SHP77 (cell line): ENCODE data around the gene EFCAB11.
"Not testable (repeated sequence)": the region's sequence is repeated elsewhere in the genome, so short reads cannot be mapped to it uniquely, and the experiment has no call there.

Experiments used
- DNase-seq, 2 experiments: peaks; one replicate each; lab custom pipeline; 2025; lab: John Stamatoyannopoulos, UW

Gene EFCAB11

DNA sequence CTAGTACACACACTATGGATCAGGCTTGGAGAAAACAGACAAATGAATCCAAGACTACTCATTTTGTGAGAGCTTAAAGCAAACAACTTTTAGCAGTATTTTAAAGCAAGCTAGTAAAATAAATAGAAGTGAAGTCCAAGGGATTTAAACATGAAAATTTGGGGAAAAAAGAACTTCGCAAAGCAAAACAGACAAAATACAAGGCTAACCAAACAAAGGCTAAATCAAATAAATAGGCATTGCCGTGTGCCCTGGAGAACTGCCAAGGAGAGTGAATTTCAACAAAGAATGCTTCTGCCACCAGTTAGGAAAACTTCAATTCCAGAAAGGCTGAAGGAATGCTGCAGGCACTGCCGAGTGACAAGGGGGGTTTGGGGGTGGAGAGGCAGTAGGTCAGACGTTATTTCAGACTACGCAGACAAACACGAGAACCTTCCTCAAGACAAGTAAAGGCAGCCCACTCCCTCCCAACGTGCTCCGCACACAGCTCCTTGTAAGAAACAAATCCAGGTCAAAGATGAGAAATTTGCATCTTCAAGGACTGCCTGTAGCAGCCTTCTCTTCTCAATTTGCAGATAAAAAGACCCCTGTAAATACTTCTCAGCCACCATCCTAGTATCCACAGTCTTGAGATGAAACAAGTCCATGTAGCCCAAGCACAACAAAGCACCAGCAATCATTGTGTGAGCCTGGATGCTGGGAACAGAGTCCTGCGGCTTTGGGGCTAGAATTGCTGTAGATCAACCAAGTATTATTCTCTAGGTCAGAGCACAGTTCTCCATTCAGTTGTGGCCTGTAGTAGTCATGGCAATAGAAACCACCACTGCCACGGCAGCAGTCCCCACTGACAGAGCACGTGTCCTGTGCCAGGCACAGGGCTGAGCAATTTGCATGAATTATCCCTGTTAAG, 43.3 kb downstream of the EFCAB11 start:
- no peak for DNase-seq

DNA sequence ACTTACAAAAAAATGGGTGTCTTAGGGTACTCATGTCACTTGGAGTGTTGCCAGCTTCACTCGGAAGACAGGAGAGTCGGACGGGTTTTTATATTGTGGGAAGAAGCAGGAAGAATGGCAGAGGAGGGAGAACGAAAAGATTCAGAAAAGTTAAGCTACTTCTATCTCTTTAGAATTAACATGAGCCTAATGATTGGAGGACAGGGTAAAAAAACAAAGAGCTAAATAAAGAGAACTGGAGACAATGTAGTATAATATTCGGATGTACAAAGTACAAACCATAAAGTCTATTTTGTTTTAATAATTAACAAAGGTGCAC, 43.9 kb downstream of the EFCAB11 start:
- DNase-seq = no peak

- no peak for DNase-seq
Measured at GRCh38 chr14:89909586-89909985, 44.9 kb downstream of the EFCAB11 start.

DNA sequence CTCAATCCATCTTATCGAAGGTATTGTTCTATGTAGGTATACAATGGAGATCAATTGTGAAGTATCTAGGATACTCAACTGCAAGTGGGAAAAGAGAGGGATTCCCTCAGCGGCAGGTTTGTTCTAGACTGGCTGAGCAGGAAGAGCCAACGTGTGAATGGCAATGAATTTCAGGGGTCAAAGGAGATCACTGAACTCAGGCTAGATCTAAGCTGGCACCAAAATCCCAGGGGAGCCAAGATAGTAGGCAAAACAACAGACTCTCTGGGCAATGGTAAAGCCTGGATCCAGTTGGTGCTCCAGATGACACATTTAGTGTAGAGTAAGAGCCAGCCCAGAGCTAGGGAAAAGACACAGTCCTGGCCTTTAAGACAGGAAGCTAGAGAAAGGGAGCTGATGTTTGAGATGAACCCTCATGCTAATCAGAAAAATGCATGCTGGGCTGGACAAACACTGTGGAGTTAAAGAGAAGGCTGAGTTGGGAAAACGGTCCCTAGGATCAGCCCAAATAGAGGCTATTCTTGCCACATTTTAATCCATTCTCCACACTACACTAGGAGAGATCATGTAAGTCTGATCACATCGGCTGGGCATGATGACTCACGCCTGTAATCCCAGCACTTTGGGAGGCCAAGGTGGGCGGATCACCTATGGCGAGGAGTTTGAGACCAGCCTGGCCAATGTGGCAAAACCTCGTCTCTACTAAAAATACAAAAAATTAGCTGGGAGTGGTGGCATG, 45.6 kb downstream of the EFCAB11 start:
- DNase-seq = no peak

GRCh38 chr14:89907655-89908054, 46.9 kb downstream of the EFCAB11 start:
- DNase-seq = no peak

- no peak for DNase-seq
Measured at GRCh38 chr14:89906000-89906399, 48.5 kb downstream of the EFCAB11 start.

DNA sequence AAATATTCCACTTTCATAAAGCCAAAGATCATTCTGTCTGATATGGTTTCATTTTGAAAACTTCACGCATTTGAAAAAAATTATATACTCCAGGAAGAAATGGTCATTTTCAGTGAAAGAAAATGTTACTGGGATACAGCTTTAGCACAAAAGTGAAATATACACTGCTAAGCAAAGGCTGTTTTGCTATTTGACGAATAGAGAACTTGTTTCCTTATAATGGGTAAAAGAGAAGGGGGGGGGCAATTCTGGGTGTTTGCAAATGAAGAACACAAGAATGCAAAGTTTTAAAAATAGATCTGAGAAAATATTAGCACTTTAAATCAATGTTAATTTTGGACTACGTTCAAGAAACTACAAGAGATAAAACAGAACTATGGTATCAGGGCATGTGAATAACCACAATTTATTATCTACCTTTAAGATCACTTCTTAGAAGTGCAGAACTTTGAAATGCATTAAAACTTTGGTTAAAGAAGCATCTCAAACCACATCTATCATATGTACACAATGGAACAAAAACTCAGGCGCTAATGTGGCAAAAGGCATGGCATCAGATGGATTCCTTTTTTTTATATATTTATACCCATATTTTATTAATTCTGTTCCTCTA, 51.1 kb downstream of the EFCAB11 start:
- DNase-seq = no peak

DNA sequence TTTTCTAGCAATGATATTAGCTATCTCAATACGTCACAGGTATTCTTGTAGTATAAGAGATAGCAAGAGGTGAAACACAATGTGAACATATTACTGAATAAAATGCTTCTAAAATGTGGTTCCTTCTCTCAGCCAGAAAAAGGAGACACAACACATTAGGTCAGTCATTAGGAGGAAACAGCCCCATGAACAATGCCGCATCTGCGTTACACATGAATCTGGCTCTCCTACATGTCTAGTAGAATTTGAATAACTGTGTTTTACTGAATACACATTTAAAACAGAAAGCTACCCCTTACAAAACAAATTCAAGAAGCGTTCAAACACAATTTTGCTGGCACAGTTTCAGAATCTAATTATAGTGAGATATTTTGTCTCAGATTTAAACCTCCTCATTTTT, 51.6 kb downstream of the EFCAB11 start:
- no peak for DNase-seq

DNA sequence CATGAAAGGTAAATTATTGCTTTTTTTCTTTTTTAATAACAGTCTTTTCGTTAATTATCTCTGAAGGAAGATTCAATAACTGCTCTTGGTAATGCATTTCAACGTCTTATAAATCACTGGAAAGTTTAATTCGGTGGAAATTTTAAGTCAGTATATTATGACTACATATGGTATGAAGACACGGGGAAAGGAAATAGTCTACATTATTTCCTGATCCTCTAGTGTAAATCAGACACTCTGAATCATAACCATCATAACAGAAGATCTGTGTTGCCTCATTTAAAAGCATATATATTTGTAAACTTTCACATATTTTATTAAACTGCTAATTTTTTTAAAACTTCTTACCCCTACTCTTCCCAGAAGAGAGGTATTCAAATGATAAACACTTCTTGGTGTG, 53.7 kb downstream of the EFCAB11 start:
- no peak for DNase-seq

DNA sequence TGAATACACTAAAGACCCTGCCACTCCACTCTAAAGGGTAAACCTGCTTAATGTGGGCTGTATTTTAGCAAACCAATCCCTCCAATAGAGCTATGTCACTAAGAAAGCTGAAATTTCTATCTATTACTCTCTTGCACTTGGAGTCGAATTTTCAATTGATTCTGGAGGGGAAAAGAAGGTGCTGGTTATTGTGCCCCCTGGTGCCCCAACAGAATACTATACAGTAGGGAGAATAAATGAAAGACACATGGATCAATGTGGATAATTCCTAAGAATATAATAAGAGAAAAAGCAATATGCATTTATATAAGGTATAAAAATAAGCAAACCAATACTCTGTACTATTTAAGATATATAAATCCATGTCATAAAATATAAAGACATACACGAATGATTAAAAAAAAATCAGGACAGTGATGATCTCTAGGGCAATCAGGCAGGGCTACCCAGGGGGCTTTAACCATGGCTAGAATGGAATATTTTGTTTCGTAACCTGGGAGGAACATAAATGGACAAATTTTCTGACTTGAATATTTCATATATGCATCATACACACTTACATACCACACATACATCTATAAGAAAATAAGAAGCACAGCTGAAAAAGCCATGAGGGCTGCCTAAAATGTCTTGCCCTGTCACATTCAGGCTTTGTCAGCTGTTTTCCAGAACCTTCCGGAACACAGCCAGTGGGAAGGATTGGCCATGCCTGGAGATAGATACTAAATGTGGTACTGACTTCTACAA, 54.4 kb downstream of the EFCAB11 start:
- no peak for DNase-seq

GRCh38 chr14:89899291-89899690, 55.2 kb downstream of the EFCAB11 start:
- DNase-seq = no peak

GRCh38 chr14:89893388-89893787, 61.1 kb downstream of the EFCAB11 start:
- DNase-seq = not testable (repeated sequence)

DNA sequence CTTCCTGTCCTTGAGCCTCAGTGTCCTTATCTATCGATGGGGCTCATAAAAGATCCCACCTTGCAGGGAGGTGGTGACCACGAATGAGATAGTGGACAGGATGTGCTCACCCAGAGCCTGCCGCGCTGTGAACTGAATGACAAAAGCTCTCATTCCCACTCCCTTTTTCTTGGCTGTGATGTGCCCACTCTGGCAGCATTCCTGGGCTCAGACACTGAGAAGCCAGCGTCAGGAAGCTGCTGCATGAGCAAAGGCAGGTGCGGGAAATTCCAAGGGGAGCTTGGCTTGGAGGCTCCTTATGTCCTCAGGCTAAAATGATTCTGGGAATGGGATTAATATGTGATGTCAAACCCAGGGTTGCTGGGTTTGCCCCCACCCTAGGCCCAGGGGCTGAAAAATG, 61.6 kb downstream of the EFCAB11 start:
- DNase-seq = no peak

- not testable (repeated sequence) for DNase-seq
Measured at GRCh38 chr14:89891721-89892120, 62.8 kb downstream of the EFCAB11 start.

GRCh38 chr14:89891055-89891454, 63.5 kb downstream of the EFCAB11 start:
- DNase-seq = no peak

- DNase-seq = no peak
Measured at GRCh38 chr14:89890589-89890988, 63.9 kb downstream of the EFCAB11 start.

- DNase-seq = no peak
Measured at GRCh38 chr14:89889626-89890025, 64.9 kb downstream of the EFCAB11 start.

GRCh38 chr14:89884761-89885160, 69.8 kb downstream of the EFCAB11 start:
- DNase-seq = no peak

- no peak for DNase-seq
Measured at GRCh38 chr14:89881839-89882238, 72.7 kb downstream of the EFCAB11 start.

DNA sequence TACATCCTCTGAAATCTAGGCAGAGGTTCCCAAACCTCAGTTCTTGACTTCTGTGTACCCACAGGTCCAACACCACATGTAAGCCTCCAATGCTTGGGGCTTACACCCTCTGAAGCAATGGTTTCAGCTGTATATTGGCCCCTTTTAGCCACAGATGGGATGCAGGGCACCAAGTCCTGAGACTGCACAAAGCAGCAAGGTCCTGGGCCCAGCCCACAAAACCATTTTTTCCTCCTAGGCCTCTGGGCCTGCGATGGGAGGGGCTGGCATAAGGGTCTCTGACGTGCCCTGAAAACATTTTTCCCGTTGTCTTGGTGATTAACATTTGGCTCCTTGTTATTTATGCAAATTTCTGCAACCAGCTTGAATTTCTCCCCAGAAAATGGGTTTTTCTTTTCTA, 80.4 kb downstream of the EFCAB11 start:
- DNase-seq = not testable (repeated sequence)

GRCh38 chr14:89870316-89870715, 84.2 kb downstream of the EFCAB11 start:
- no peak for DNase-seq

- no peak for DNase-seq
Measured at GRCh38 chr14:89869606-89870005, 84.9 kb downstream of the EFCAB11 start.
